IgD-negative memory B cell (primary cell): ENCODE data around the gene MME. TPM values are rescaled to one million over a fixed set of nuclear protein-coding genes. Genes with fewer than 3 reads are reported as not detected.
A peak's percentile ranks its signal among the peaks of the same experiment; 100 is the strongest.
"Not testable (repeated sequence)": the region's sequence is repeated elsewhere in the genome, so short reads cannot be mapped to it uniquely, and the experiment has no call there.

Experiments used
- H3K27ac Mint-ChIP-seq, 3 donors: one replicate each; pipeline ENCODE4 v1.8.0; 2020 to 2022; ENCODE audit warnings: mild to moderate bottlenecking in 3 of 3, mixed read lengths in 3 of 3, moderate library complexity in 1 of 3
- H3K27me3 Mint-ChIP-seq: one replicate; pipeline ENCODE4 v1.8.0; 2021; ENCODE audit warnings: mixed read lengths
- H3K36me3 Mint-ChIP-seq: one replicate; pipeline ENCODE4 v1.8.0; 2020; ENCODE audit warnings: mild to moderate bottlenecking, mixed read lengths
- H3K4me1 Mint-ChIP-seq, 3 donors: one replicate each; pipeline ENCODE4 v1.8.0; 2020 to 2022; ENCODE audit warnings: mixed read lengths in 3 of 3, mild to moderate bottlenecking in 1 of 3
- H3K4me3 Mint-ChIP-seq, 4 donors: one replicate each; pipeline ENCODE4 v1.8.0; 2020 to 2022; ENCODE audit warnings: mild to moderate bottlenecking in 4 of 4, mixed read lengths in 4 of 4, moderate library complexity in 3 of 4
- H3K9me3 Mint-ChIP-seq, 3 donors: one replicate each; pipeline ENCODE4 v1.8.0; 2020 to 2021; ENCODE audit warnings: mixed read lengths in 3 of 3, mild to moderate bottlenecking in 1 of 3
- polyA plus RNA-seq: library from polyadenylated mRNA; unstranded; fragments of 300-500 nt; fragmentation: Illumina TruSeq; gene quantifications from one replicate; pipeline ENCODE4 v1.2.3, GENCODE V29; 2021

MME gene
- polyA plus RNA-seq, 1 donor from 2014 or later = 5.1 TPM

DNA sequence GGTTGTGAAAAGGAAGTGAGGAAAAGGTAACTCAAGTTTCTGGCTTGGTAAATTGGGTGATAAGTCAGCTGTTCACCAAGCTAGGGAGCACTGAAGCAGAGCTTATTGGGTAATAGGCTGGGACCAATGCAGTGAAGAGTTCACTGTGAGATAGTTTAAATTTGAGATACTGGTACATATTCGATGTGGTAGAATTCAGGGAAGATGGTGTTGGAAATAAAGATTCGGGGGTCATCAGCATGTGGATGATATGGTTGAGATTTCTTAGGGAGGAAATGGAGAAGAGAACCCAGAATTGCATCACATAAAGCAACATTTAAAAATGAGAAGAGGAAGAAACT is 16.9 kb downstream of the MME start:
- H3K27ac Mint-ChIP-seq = no peak overlapping the region
- no peaks in the 10 kb centered on the region for H3K36me3 Mint-ChIP-seq
- H3K27me3 Mint-ChIP-seq = no peaks in the 10 kb centered on the region
- peaks cover 0 to 4% (median 0%) of the 10 kb centered on the region in 3 donors for H3K9me3 Mint-ChIP-seq
- H3K4me1 Mint-ChIP-seq = peaks cover 0 to 5% (median 3%) of the 10 kb centered on the region in 3 donors
- no peak overlapping the region for H3K4me3 Mint-ChIP-seq

DNA sequence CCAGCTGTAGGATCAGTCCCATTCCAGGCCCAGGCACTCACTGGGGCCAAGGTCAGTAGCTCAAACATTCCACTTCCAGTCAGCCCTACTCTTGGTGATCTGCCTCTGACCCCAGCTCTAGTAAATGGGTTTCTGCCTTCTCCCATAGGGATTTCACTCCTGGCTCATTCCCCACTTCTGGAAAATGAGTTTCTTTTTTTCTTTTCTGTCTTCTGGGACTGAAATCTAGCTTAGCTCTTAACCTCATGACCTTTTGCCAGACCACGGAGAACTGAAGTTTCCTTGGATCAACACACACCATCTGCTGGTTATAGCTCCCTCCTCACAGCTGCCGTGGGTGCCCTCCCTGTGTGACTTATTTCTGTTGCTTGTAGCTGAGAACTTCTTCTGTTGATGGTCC is 21.3 kb downstream of the MME start:
- H3K4me3 Mint-ChIP-seq = peak overlapping the region in 1 of 4 donors; percentile 4
- H3K27ac Mint-ChIP-seq = no peak overlapping the region
- no peaks in the 10 kb centered on the region for H3K27me3 Mint-ChIP-seq
- H3K4me1 Mint-ChIP-seq = no peaks in the 10 kb centered on the region
- peaks cover 0 to 4% (median 3%) of the 10 kb centered on the region in 3 donors for H3K9me3 Mint-ChIP-seq
- H3K36me3 Mint-ChIP-seq = no peaks in the 10 kb centered on the region

DNA sequence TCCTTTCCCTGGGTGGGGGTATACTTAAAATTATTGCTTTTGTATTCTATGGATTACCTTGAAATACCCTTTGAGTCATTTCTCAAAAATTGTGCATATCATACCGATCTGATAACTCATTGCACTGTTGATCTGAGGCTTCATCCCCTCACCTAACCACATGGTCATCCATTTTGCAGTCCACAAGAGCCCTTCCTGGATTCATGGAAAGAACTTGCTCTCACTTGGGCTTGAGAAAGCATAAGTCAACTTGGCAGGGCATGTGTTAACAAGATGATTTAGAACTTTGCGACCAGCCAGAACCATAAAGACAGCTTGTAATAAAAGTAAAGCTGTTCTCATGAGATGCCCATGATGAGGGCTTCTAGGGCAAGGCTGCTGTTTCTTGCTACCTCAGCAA is 22.2 kb downstream of the MME start:
- Mint-ChIP-seq H3K4me3 (no peak overlapping the region), H3K27me3 (no peaks in the 10 kb centered on the region), H3K9me3 (peaks cover 0 to 6% (median 3%) of the 10 kb centered on the region in 3 donors), H3K36me3 (no peaks in the 10 kb centered on the region), H3K27ac (no peak overlapping the region), H3K4me1 (no peaks in the 10 kb centered on the region)

DNA sequence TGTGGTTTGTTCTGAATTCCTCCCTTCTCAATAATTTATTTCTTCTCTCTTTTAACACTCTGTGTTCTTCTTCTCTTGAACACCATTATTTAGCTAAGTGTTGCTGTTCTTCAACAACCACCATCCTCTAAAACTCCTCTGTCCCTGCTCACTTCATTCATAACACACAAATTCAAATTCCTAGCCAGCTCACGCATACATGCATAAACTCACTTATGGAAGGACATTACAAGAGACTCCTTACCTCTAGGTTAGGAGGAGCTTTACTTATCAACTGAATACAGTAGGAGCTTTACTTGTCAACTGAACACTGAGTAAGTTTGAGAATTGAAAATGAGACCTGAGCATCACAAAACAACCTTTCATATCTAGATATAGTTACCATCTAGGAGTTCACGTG is 23.6 kb downstream of the MME start:
- no peak overlapping the region for H3K27ac Mint-ChIP-seq
- H3K9me3 Mint-ChIP-seq = peaks cover 2 to 3% (median 3%) of the 10 kb centered on the region in 3 donors
- H3K36me3 Mint-ChIP-seq = no peaks in the 10 kb centered on the region
- H3K27me3 Mint-ChIP-seq = no peaks in the 10 kb centered on the region
- H3K4me1 Mint-ChIP-seq = no peaks in the 10 kb centered on the region
- no peak overlapping the region for H3K4me3 Mint-ChIP-seq

DNA sequence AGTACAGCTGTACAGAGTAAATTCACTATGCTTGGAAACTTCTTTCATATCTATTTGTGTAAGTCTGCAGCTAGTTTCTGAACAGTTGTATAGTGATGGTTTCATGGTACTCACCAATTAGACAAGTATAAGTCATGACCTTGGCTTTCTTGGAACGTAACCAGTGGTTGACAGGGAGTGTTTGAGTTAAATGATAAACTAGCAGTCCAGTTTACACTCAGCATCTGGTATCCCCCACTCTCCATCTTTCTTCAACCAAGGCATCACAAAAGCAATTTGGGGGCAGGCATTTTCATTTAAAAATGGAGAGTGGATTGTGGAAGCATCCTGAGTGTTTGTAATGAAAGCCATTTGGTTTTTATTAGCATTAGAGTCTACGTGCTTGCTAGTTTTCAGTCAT is 26.0 kb downstream of the MME start:
- no peak overlapping the region for H3K4me3 Mint-ChIP-seq
- peaks cover 3 to 6% (median 5%) of the 10 kb centered on the region in 3 donors for H3K4me1 Mint-ChIP-seq
- no peaks in the 10 kb centered on the region for H3K36me3 Mint-ChIP-seq
- no peak overlapping the region for H3K27ac Mint-ChIP-seq
- peaks cover 1 to 3% (median 2%) of the 10 kb centered on the region in 3 donors for H3K9me3 Mint-ChIP-seq
- no peaks in the 10 kb centered on the region for H3K27me3 Mint-ChIP-seq

DNA sequence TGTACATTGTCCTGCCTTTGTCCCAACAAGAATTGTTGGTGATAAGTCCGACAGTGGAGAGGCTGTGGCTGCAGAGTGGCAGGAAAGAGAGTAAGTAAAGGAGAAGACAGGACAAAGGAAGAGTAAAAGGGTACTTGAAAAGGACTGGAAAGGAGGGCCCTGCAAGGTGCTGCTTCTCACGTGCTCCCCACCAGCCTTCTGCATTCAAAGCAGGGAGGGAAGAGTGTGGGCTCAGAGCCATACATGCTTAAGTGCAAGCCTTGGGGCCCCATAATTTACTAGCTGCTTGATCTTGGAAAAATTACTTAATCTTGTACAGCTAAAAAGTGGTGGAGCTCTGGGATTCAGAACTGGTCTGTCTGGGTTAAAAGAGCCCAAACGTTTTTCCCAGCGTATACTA is 29.9 kb downstream of the MME start:
- Mint-ChIP-seq H3K9me3 (peaks cover 2 to 8% (median 5%) of the 10 kb centered on the region in 3 donors), H3K27me3 (peaks cover 7% of the 10 kb centered on the region), H3K36me3 (no peaks in the 10 kb centered on the region), H3K27ac (no peak overlapping the region), H3K4me3 (peak overlapping the region in 1 of 4 donors; percentile 8), H3K4me1 (peaks cover 15 to 31% (median 26%) of the 10 kb centered on the region in 3 donors)

DNA sequence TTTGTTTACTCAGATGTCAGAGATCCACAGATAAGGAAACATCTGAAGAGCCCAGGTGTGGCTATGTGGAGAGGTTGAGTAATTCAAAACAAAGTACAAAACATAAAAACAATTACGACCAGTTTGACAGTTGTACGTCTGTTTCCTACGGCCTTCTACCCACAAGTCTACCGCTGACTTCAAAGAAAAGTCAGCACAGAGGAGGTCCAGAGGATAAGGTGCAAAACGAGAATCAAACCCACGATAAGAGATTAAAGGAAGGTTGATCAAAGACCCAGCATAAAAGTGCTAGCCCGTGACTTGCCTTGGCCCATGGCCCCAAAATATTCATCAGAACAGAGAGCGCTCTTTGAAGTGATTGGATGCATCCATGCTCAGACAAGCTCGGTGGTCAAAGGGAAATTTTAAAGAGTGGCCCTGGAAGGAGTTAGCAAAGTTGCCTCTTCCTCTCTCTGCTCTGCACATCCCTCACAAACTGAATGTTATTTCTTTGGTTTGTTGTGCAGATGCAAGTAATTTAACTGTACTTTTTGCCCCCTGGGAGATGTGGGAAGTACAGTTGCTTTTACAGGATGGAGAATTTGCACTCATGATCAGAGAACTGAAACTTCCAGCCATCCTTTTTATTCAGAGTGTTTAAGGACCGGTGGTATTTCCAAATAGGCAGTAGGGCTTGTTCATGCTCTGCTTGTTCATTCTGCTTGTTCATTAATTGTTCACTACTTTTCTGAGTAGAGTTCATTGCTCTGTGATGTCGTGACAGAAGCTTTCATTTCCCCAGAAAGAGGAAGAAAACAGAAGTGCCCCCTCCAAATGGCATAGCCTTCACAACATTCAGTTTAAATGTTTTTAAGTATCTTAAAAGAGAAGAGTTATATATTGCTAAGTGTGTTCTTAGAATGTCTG is 31.1 kb downstream of the MME start:
- peak overlapping the region; percentile 57 to 93 (median 90) for H3K27ac Mint-ChIP-seq

DNA sequence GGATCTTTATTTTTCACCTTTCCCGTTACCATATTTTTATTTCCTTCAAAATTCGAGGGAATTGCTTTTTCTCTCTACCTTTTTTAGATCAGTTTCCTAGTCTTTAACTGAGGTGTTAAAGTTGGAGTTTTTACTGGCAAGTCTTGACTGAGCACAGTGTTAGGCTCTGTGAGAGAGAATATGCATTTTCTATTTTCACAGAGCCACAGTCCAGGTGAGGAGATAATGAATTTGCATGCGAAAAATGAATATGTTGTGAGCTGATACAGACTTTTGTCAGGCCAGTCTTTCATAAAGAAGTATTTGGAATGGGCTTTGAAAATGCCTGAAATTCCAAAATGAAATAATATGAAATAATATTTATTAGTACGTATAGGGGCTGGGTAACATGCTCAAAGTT is 31.9 kb downstream of the MME start:
- H3K36me3 Mint-ChIP-seq = no peaks in the 10 kb centered on the region
- peaks cover 15 to 31% (median 26%) of the 10 kb centered on the region in 3 donors for H3K4me1 Mint-ChIP-seq
- H3K27me3 Mint-ChIP-seq = peaks cover 7% of the 10 kb centered on the region
- peaks cover 2 to 5% (median 3%) of the 10 kb centered on the region in 3 donors for H3K9me3 Mint-ChIP-seq
- peak overlapping the region in 3 of 4 donors; percentile 50 to 87 (median 77) for H3K4me3 Mint-ChIP-seq
- H3K27ac Mint-ChIP-seq = peak overlapping the region; percentile 13 to 90 (median 57)

More for the DNA sequence above, 31.1 kb downstream of the MME start:
- H3K36me3 Mint-ChIP-seq = no peaks in the 10 kb centered on the region
- H3K27me3 Mint-ChIP-seq = peaks cover 7% of the 10 kb centered on the region
- peak overlapping the region; percentile 50 to 87 (median 62) for H3K4me3 Mint-ChIP-seq
- peaks cover 2 to 5% (median 5%) of the 10 kb centered on the region in 3 donors for H3K9me3 Mint-ChIP-seq
- H3K4me1 Mint-ChIP-seq = peaks cover 15 to 31% (median 26%) of the 10 kb centered on the region in 3 donors

DNA sequence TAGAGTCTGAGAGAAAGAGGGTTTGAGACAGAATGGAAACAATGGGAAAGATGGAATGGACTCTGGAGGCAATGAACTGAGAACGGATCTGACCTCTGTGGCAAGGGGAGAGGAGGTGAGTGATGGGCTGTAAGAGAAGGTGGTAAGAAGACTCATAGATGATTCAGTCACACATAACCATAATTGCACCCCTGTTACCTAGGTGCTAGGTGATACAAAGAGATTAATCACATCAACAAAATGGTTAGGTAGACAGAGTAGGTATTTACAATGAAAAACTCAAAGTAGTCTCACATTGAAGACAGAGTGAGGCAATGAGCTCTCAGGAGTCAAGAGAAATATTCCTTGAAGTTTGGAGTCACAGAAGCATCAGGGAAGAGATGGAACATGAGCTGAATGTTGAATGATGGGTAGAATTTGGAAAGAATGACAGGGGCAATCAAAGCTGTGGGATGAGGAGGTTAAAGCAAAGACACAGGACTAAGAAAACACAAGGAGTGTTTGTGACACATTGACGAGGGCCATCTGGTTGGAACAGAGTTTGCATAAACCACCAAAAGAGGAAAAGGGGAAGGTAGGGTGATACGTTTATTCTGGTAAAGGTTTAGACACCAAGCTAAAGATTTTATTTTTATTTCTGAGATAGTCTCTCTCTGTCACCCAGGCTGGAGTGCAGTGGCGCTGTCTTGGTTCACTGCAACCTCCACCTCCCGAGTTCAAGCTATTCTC is 32.7 kb downstream of the MME start:
- peaks cover 7% of the 10 kb centered on the region for H3K27me3 Mint-ChIP-seq
- H3K4me1 Mint-ChIP-seq = peaks cover 15 to 31% (median 30%) of the 10 kb centered on the region in 3 donors
- H3K9me3 Mint-ChIP-seq = peaks cover 0 to 5% (median 3%) of the 10 kb centered on the region in 3 donors
- H3K4me3 Mint-ChIP-seq = peak overlapping the region in 3 of 4 donors; percentile 13 to 77 (median 50)
- peak overlapping the region; percentile 57 to 90 (median 83) for H3K27ac Mint-ChIP-seq
- H3K36me3 Mint-ChIP-seq = no peaks in the 10 kb centered on the region

DNA sequence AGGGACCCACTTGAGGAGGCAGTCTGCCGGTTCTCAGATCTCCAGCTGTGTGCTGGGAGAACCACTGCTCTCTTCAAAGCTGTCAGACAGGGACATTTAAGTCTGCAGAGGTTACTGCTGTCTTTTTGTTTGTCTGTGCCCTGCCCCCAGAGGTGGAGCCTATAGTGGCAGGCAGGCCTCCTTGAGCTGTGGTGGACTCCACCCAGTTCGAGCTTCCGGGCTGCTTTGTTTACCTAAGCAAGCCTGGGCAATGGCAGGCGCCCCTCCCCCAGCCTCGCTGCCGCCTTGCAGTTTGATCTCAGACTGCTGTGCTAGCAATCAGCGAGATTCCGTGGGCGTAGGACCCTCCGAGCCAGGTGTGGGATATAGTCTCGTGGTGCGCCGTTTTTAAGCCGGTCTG is 44.6 kb downstream of the MME start:
- not testable (repeated sequence) for H3K9me3 Mint-ChIP-seq, H3K36me3 Mint-ChIP-seq, H3K27me3 Mint-ChIP-seq, H3K4me1 Mint-ChIP-seq
- H3K4me3 Mint-ChIP-seq = peak overlapping the region in 1 of 4 donors; percentile 20
- peak overlapping the region in 1 of 3 donors; percentile 21 for H3K27ac Mint-ChIP-seq

DNA sequence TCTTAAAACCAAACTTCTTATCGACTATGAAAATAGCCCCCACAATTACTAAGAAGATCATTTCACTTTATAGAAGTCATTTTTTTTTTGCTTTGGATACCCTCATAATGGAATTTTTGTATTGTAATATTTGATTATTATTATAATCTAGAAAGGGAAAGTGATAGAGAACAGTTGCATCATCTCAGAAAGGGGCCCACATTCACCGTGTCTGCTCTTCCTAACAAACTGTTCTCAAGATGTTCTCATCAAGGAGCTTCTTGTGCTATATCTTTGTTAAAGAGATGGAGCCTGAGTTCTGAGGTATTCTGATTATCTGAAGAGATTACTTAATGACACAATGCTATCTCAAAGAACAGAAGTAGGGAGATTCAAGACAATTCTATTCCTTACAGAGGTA is 49.3 kb downstream of the MME start:
- H3K4me3 Mint-ChIP-seq = no peak overlapping the region
- peaks cover 3 to 8% (median 5%) of the 10 kb centered on the region in 3 donors for H3K9me3 Mint-ChIP-seq
- no peak overlapping the region for H3K27ac Mint-ChIP-seq
- H3K4me1 Mint-ChIP-seq = peaks cover 0 to 9% (median 5%) of the 10 kb centered on the region in 3 donors
- H3K36me3 Mint-ChIP-seq = peaks cover 4% of the 10 kb centered on the region
- H3K27me3 Mint-ChIP-seq = no peaks in the 10 kb centered on the region

DNA sequence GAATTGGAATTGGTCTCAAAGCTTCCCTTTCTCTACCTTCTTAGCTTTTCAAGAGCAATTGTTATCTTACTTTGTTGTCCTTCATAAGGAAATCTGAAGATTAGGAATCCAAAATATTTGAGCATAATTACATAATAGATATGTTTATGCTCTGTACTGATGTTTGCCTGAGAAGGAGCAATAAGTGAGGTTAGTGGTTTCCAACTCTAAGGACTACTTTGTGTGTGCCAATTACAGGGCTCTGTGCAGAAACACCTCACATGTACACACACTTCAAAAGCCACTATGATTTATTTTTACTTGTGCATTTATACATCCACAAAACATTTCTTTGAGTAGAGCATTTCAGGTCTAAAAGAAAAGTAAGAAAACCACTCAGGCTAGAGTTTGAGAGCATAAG is 49.9 kb downstream of the MME start:
- peaks cover 6% of the 10 kb centered on the region for H3K36me3 Mint-ChIP-seq
- H3K27me3 Mint-ChIP-seq = no peaks in the 10 kb centered on the region

DNA sequence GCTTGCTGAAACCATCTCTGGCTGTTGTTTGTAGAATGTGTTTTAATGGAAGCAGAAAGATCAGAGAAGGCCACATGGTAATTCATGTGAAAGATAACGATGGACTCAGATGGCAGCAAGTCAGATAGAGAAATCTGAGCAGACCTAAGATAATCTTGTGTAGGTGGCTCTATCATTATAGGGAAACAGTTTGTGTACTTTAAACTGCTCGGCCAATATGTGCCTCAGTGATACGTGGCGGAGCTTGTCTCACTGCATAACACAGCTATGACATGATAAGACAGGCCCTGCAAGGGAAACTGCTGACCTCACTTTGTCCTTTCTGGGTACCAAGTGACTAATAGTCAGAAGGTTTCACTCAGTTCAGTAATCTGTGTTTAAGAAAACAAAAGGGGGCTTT is 51.0 kb downstream of the MME start:
- Mint-ChIP-seq H3K36me3 (peaks cover 6% of the 10 kb centered on the region), H3K27ac (no peak overlapping the region), H3K27me3 (no peaks in the 10 kb centered on the region), H3K9me3 (peaks cover 3 to 9% (median 9%) of the 10 kb centered on the region in 3 donors), H3K4me1 (peaks cover 0 to 9% (median 5%) of the 10 kb centered on the region in 3 donors), H3K4me3 (no peak overlapping the region)

More for the DNA sequence above, 49.9 kb downstream of the MME start:
- Mint-ChIP-seq H3K27ac (no peak overlapping the region), H3K4me3 (no peak overlapping the region), H3K4me1 (peaks cover 0 to 9% (median 5%) of the 10 kb centered on the region in 3 donors), H3K9me3 (peaks cover 3 to 9% (median 6%) of the 10 kb centered on the region in 3 donors)

DNA sequence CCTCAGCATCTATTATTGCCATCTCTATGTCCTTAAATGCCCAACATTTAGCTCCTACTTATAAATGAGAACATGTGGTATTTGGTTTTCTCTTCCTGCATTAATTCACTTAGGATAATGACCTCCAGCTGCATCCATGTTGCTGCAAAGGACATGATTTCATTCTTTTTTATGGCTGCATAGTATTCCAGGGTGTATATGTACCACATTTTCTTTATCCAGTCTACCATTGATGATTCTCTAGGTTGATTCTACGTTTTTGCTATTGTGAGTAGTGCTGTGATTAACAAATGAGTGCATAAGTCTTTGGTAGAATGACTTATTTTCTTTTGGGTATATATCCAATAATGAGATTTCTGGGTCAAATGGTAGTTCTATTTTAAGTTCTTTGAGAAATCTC is 54.2 kb downstream of the MME start:
- not testable (repeated sequence) for H3K9me3 Mint-ChIP-seq, H3K4me3 Mint-ChIP-seq, H3K4me1 Mint-ChIP-seq, H3K27me3 Mint-ChIP-seq, H3K27ac Mint-ChIP-seq, H3K36me3 Mint-ChIP-seq

DNA sequence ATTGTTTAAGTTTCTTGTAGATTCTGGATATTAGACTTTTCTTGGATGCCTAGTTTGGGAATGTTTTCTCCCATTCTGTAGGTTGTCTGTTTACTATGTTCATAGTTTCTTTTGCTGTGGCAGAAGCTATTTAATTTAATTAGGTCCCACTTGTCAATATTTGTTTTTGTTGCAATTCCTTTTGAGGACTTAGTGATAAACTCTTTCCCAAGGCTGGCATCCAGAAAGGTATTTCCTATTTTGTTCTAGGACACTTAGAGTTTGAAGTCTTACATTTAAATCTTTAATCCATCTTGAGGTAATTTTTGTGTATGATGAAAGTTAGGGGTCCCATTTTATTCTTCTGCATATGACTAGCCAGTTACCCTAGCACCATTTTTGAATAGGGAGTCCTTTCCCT is 54.9 kb downstream of the MME start:
- Mint-ChIP-seq H3K27me3 (no peaks in the 10 kb centered on the region), H3K36me3 (peaks cover 2% of the 10 kb centered on the region), H3K4me3 (no peak overlapping the region), H3K4me1 (peaks cover 0 to 7% (median 5%) of the 10 kb centered on the region in 3 donors), H3K27ac (no peak overlapping the region), H3K9me3 (peaks cover 3 to 8% (median 4%) of the 10 kb centered on the region in 3 donors)
